SJSA1 (cell line): Measurements from ENCODE around the gene SECTM1. TPM values are rescaled to one million over a fixed set of nuclear protein-coding genes. Genes with fewer than 3 reads are reported as not detected.

Source experiments
- DNase-seq, 2 experiments: peaks; one replicate each; pipeline ENCODE4 v3.0.0-alpha.2; 2015 to 2020; ENCODE audit warnings: low spot score in 2 of 2, low read depth in 1 of 2
- H3K27ac ChIP-seq: fragments of 250-450 bp; sonication (Bioruptor Pico); 2 replicates; pipeline ENCODE4 v1.5.1; 2020; ENCODE audit warnings: mild to moderate bottlenecking, moderate library complexity
- H3K27me3 ChIP-seq: fragments of 250-450 bp; sonication (Bioruptor Pico); replicated peaks from 2 replicates; pipeline ENCODE4 v1.5.1; 2020; ENCODE audit warnings: mild to moderate bottlenecking, moderate library complexity
- H3K36me3 ChIP-seq: fragments of 250-450 bp; sonication (Bioruptor Pico); 2 replicates; pipeline ENCODE4 v1.5.1; 2020; ENCODE audit warnings: mild to moderate bottlenecking
- H3K4me1 ChIP-seq: fragments of 250-450 bp; sonication (Bioruptor Pico); replicated peaks from 2 replicates; pipeline ENCODE4 v1.6.1; 2021; ENCODE audit warnings: mild to moderate bottlenecking
- H3K4me3 ChIP-seq: fragments of 250-450 bp; sonication (Bioruptor Pico); 2 replicates; pipeline ENCODE4 v1.5.1; 2020; ENCODE audit warnings: mild to moderate bottlenecking
- H3K9me3 ChIP-seq: fragments of 250-450 bp; sonication (Bioruptor Pico); replicated peaks from 2 replicates; pipeline ENCODE4 v1.5.1; 2020; ENCODE audit warnings: mild to moderate bottlenecking
- total RNA-seq: library from RNA; depleted of rRNA; stranded (reverse); fragments of >200 nt; shearing (Covaris generic); gene quantifications from 2 replicates; pipeline ENCODE4 v1.2.3, GENCODE V29; 2014

SECTM1 gene
- total RNA-seq, 1 experiment from 2014 or later: 6.3 TPM

- H3K27me3 ChIP-seq: peaks cover 1% of the 10 kb centered on the region
- no peaks in the 10 kb centered on the region for H3K36me3 ChIP-seq
- no peaks in the 10 kb centered on the region for H3K9me3 ChIP-seq
- H3K27ac ChIP-seq: no peak overlapping the region
- no peak for DNase-seq
- H3K4me3 ChIP-seq: no peak overlapping the region
- peaks cover 21% of the 10 kb centered on the region for H3K4me1 ChIP-seq
Measured at GRCh38 chr17:82302568-82302963, 31.0 kb downstream of the SECTM1 start.

GRCh38 chr17:82301916-82302567 lies 31.5 kb downstream of the SECTM1 start:
- H3K27ac ChIP-seq: no peak overlapping the region
- H3K4me1 ChIP-seq: peaks cover 26% of the 10 kb centered on the region
- H3K27me3 ChIP-seq: no peaks in the 10 kb centered on the region
- no peaks in the 10 kb centered on the region for H3K36me3 ChIP-seq
- H3K4me3 ChIP-seq: no peak overlapping the region
- no peaks in the 10 kb centered on the region for H3K9me3 ChIP-seq
- DNase-seq: no peak

GRCh38 chr17:82301300-82301915 lies 32.2 kb downstream of the SECTM1 start:
- H3K4me1 ChIP-seq: peaks cover 33% of the 10 kb centered on the region
- no peak overlapping the region for H3K4me3 ChIP-seq
- no peak overlapping the region for H3K27ac ChIP-seq
- peak in 1 of 2 experiments; percentile 53 for DNase-seq
- H3K9me3 ChIP-seq: no peaks in the 10 kb centered on the region
- H3K27me3 ChIP-seq: no peaks in the 10 kb centered on the region
- H3K36me3 ChIP-seq: no peaks in the 10 kb centered on the region

DNA sequence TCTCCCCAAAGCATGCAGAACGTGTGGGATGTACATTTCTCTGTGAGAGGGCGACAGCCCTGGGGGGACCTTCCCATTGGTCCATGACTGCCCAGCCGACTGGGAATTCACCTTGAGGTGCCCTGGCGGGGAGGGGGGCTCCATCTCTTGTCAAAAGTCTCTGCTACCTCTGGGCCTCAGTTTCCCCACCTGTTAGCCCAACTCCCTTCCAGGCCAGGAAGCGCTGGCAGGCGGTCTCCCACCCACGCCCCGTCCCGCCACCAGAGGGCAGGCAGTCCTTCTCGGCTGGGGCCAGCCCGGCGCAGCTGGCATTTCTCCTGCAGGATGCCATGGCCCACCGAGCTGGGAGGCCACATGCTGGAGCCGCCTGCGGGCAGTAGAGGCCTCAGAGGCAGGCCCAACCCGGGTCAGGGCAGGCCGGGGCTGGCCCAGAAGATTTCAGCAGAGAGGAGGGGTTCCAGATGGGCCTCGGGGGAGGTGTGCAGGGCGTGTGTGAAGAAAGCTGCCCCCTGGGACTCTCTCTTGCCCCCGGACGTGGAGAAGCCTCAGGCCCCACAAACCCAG lies 32.8 kb downstream of the SECTM1 start:
- Histone ChIP-seq H3K4me1 (peaks cover 34% of the 10 kb centered on the region), H3K27ac (no peak overlapping the region), H3K27me3 (no peaks in the 10 kb centered on the region), H3K4me3 (no peak overlapping the region), H3K9me3 (no peaks in the 10 kb centered on the region), H3K36me3 (no peaks in the 10 kb centered on the region)
- peak; percentile 60 to 85 for DNase-seq

DNA sequence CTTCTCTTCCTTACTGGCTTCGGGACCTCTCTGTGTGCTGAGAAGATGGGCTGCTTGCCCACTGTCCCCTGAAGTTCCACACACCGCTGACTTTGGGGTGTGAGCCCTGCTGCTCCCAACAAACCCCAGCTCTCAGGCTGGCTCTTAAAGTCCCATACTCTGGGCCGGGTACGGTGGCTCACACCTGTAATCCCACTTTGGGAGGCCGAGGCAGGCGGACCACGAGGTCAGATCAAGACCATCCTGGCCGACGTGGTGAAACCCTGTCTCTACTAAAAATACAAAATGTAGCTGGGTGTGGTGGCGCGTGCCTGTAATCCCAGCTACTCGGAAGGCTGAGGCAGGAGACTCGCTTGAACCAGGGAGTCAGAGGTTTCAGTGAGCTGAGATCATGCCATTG lies 33.3 kb downstream of the SECTM1 start:
- H3K27me3 ChIP-seq: no peaks in the 10 kb centered on the region
- no peaks in the 10 kb centered on the region for H3K9me3 ChIP-seq
- no peak overlapping the region for H3K27ac ChIP-seq
- H3K4me3 ChIP-seq: no peak overlapping the region
- peaks cover 35% of the 10 kb centered on the region for H3K4me1 ChIP-seq
- no peak for DNase-seq
- no peaks in the 10 kb centered on the region for H3K36me3 ChIP-seq

GRCh38 chr17:82299452-82299851 lies 34.1 kb downstream of the SECTM1 start:
- H3K27me3 ChIP-seq: no peaks in the 10 kb centered on the region
- no peaks in the 10 kb centered on the region for H3K9me3 ChIP-seq
- H3K36me3 ChIP-seq: no peaks in the 10 kb centered on the region
- H3K27ac ChIP-seq: no peak overlapping the region
- H3K4me1 ChIP-seq: peaks cover 43% of the 10 kb centered on the region
- no peak for DNase-seq
- no peak overlapping the region for H3K4me3 ChIP-seq

GRCh38 chr17:82298538-82299421 lies 34.8 kb downstream of the SECTM1 start:
- no peak for DNase-seq
- Histone ChIP-seq H3K36me3 (peaks cover 2% of the 10 kb centered on the region), H3K27me3 (no peaks in the 10 kb centered on the region), H3K4me3 (peak overlapping the region; percentile 41), H3K4me1 (peaks cover 50% of the 10 kb centered on the region), H3K9me3 (no peaks in the 10 kb centered on the region), H3K27ac (peak overlapping the region; percentile 82)

GRCh38 chr17:82297714-82298537 lies 35.6 kb downstream of the SECTM1 start:
- Histone ChIP-seq H3K9me3 (no peaks in the 10 kb centered on the region), H3K27me3 (no peaks in the 10 kb centered on the region), H3K27ac (peak overlapping the region; percentile 82), H3K4me1 (peaks cover 53% of the 10 kb centered on the region), H3K4me3 (peak overlapping the region; percentile 41), H3K36me3 (peaks cover 6% of the 10 kb centered on the region)
- peak; percentile 92 to 95 for DNase-seq

GRCh38 chr17:82297280-82297713 lies 36.3 kb downstream of the SECTM1 start:
- peaks cover 6% of the 10 kb centered on the region for H3K36me3 ChIP-seq
- H3K4me3 ChIP-seq: peak overlapping the region; percentile 41
- H3K27me3 ChIP-seq: no peaks in the 10 kb centered on the region
- H3K4me1 ChIP-seq: peaks cover 55% of the 10 kb centered on the region
- peak; percentile 86 to 91 for DNase-seq
- peak overlapping the region; percentile 82 for H3K27ac ChIP-seq
- H3K9me3 ChIP-seq: no peaks in the 10 kb centered on the region

- peak overlapping the region; percentile 41 for H3K4me3 ChIP-seq
Measured at GRCh38 chr17:82296511-82297279, 36.9 kb downstream of the SECTM1 start.

DNA sequence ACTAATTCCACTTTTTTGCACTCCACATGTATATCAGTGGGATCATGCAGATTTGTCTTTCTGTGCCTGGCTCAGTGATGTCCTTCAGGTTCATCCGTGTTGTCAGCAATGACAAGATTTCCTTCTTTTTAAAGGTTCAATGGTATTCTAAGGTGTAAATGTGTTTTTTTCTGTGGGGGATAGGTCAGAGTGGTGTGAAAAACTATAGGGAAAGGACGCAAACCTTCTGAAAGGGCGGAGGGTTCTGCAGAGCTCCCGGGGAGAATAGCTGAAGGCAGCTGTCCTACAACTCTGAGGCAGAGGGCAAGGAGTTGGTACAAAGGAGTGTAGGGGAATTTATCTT lies 38.1 kb downstream of the SECTM1 start:
- Histone ChIP-seq H3K27me3 (no peaks in the 10 kb centered on the region), H3K27ac (no peak overlapping the region), H3K36me3 (peaks cover 6% of the 10 kb centered on the region), H3K4me3 (no peak overlapping the region), H3K4me1 (peaks cover 51% of the 10 kb centered on the region), H3K9me3 (no peaks in the 10 kb centered on the region)
- DNase-seq: no peak

More at GRCh38 chr17:82296511-82297279, 36.9 kb downstream of the SECTM1 start:
- Histone ChIP-seq H3K9me3 (no peaks in the 10 kb centered on the region), H3K4me1 (peaks cover 59% of the 10 kb centered on the region), H3K27me3 (no peaks in the 10 kb centered on the region), H3K36me3 (peaks cover 6% of the 10 kb centered on the region), H3K27ac (peak overlapping the region; percentile 82; the same call in 1 of the 2 replicates)
- no peak for DNase-seq

GRCh38 chr17:82294064-82294773 lies 39.3 kb downstream of the SECTM1 start:
- no peaks in the 10 kb centered on the region for H3K27me3 ChIP-seq
- H3K9me3 ChIP-seq: no peaks in the 10 kb centered on the region
- peaks cover 6% of the 10 kb centered on the region for H3K36me3 ChIP-seq
- H3K27ac ChIP-seq: no peak overlapping the region
- DNase-seq: no peak
- H3K4me1 ChIP-seq: peaks cover 52% of the 10 kb centered on the region
- no peak overlapping the region for H3K4me3 ChIP-seq
